ENCODE results near the gene CHCHD2. TPM values are rescaled to one million over a fixed set of nuclear protein-coding genes. Genes with fewer than 3 reads are reported as not detected.

Gene CHCHD2
- total and polyA plus RNA-seq, 2 of the 8 experiments (the other 6 are each of a cell fraction or from before 2014, with no cell fraction given): 112 to 300 TPM

DNA sequence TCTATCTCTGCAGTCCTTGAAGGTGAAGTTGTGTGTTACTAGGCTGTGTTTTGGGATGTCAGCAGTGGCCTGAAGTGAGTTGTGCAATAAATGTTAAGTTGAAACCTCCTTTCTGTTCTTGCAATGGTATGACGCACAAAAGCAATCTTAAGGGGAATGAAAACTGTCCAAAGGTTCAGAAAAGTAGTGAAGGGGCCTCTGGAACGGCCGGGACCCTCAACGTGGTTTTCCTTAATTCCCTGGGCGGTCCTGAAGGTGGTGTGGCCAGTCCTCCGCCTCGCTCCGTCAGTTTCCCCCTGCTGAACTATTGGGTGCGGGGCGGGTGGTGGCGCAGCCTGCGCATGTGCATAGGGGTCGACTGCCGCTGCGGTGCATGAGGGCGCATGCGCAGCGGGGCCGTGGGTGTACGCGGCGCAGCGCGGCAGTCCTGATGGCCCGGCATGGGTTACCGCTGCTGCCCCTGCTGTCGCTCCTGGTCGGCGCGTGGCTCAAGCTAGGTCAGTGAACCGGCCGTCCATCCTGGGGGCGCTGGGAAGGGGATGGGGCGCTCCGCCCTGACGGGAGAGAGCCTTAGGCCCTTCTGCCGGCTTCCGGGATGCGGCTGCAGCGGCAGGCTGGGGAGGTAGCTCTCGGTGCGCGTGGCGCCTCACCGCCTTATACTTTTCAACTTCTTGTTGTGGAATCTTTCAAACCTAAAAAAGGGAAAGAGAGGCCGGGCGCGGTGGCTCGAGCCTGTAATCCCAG is 42.2 kb downstream of the CHCHD2 start, which contains the start of gene SUMF2 (continued):
- TF ChIP-seq, protein P1, sequence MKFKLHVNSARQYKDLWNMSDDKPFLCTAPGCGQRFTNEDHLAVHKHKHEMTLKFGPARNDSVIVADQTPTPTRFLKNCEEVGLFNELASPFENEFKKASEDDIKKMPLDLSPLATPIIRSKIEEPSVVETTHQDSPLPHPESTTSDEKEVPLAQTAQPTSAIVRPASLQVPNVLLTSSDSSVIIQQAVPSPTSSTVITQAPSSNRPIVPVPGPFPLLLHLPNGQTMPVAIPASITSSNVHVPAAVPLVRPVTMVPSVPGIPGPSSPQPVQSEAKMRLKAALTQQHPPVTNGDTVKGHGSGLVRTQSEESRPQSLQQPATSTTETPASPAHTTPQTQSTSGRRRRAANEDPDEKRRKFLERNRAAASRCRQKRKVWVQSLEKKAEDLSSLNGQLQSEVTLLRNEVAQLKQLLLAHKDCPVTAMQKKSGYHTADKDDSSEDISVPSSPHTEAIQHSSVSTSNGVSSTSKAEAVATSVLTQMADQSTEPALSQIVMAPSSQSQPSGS (IDR thresholded peaks at IDR 0.05; ENCODE audit: low read length): no peak

All from H1 (cell line).